ENCODE data around the gene COBL. TPM values are rescaled to one million over a fixed set of nuclear protein-coding genes. Genes with fewer than 3 reads are reported as not detected.

COBL gene
- total RNA-seq, 3 donors from 2014 or later: 2.2 to 37.3 (median 16.1) TPM

DNA sequence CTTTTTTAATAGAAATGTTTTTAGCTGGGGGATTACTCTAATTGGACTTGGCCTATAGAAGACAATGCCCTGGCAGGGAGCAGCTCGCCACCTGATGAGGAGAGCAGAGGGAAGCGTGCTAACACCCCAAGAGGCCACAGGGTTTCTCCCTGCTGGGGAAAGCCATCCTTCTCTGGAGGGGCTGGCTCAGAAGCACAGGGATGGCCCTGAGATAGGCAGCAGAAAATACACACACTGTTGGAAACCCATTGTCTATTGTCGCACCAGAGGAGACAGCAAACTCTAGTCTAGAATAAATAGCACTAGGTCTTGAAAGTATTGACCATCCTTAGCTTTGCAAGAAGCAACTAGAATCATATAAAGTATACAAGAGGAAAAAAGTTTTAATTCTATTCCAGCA, 5.4 kb downstream of the COBL start:
- Histone ChIP-seq H3K27me3 (no peaks in the 10 kb centered on the region), H3K4me3 (no peak overlapping the region), H3K4me1 (no peaks in the 10 kb centered on the region), H3K27ac (no peak overlapping the region), H3K36me3 (no peaks in the 10 kb centered on the region), H3K9me3 (no peaks in the 10 kb centered on the region)
- DNase-seq (ENCODE audit: low spot score in 2 of 2): no peak
- intact Hi-C loops (cut with DNase I; ENCODE audit: low total_unique reads): no loop called here
- TF ChIP-seq POLR2A (IDR thresholded peaks at IDR 0.05) (no peak), CTCF (IDR thresholded peaks at IDR 0.05) (no peak), POLR2AphosphoS5 (IDR thresholded peaks at IDR 0.05) (no peak)

GRCh38 chr7:51310131-51310583, 6.5 kb downstream of the COBL start:
- no peaks in the 10 kb centered on the region for H3K27me3 ChIP-seq
- no peak for DNase-seq (ENCODE audit: low spot score in 2 of 2)
- intact Hi-C loops (cut with DNase I; ENCODE audit: low total_unique reads): no loop called here
- TF ChIP-seq POLR2A (IDR thresholded peaks at IDR 0.05): no peak
- TF ChIP-seq POLR2AphosphoS5 (IDR thresholded peaks at IDR 0.05): no peak
- TF ChIP-seq CTCF (IDR thresholded peaks at IDR 0.05): no peak
- no peaks in the 10 kb centered on the region for H3K9me3 ChIP-seq
- no peak overlapping the region for H3K4me3 ChIP-seq
- no peaks in the 10 kb centered on the region for H3K4me1 ChIP-seq
- no peak overlapping the region for H3K27ac ChIP-seq
- no peaks in the 10 kb centered on the region for H3K36me3 ChIP-seq

GRCh38 chr7:51309361-51310130, 7.1 kb downstream of the COBL start:
- H3K27ac ChIP-seq: no peak overlapping the region
- H3K4me3 ChIP-seq: no peak overlapping the region
- intact Hi-C loops (cut with DNase I; ENCODE audit: low total_unique reads): no loop called here
- DNase-seq (ENCODE audit: low spot score in 2 of 2): no peak
- H3K4me1 ChIP-seq: no peaks in the 10 kb centered on the region
- H3K36me3 ChIP-seq: no peaks in the 10 kb centered on the region
- no peaks in the 10 kb centered on the region for H3K27me3 ChIP-seq
- H3K9me3 ChIP-seq: no peaks in the 10 kb centered on the region
- no peak for TF ChIP-seq POLR2A (IDR thresholded peaks at IDR 0.05)

DNA sequence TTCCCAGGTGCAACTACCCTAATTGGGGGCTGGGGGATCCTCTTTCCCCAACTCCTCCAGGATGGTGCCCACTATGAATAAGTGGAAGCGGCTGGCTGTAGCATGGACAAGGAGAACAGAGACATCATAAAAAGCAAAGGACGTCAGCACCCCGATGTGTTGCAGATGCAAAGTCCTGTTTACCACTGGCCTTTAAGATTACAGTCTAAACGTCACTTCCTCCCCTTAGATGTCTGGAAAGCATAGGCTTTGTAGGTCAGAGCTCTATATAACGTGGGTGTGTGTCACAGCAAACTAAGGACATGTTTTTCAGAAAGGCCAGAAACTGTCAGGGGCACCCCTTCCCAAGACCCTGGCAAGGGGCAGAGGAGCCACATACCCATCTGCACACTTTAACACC, 7.9 kb downstream of the COBL start:
- DNase-seq (ENCODE audit: low spot score in 2 of 2): no peak
- Histone ChIP-seq H3K27me3 (no peaks in the 10 kb centered on the region), H3K9me3 (no peaks in the 10 kb centered on the region), H3K36me3 (no peaks in the 10 kb centered on the region), H3K4me3 (no peak overlapping the region), H3K27ac (no peak overlapping the region), H3K4me1 (no peaks in the 10 kb centered on the region)
- no peak for TF ChIP-seq POLR2A (IDR thresholded peaks at IDR 0.05)
- no peak for TF ChIP-seq POLR2AphosphoS5 (IDR thresholded peaks at IDR 0.05)
- TF ChIP-seq CTCF (IDR thresholded peaks at IDR 0.05): no peak
- intact Hi-C loops (cut with DNase I; ENCODE audit: low total_unique reads): no loop called here

GRCh38 chr7:51308265-51308664, 8.3 kb downstream of the COBL start:
- intact Hi-C loops (cut with DNase I; ENCODE audit: low total_unique reads): no loop called here
- TF ChIP-seq CTCF (IDR thresholded peaks at IDR 0.05): no peak
- no peak for TF ChIP-seq POLR2A (IDR thresholded peaks at IDR 0.05)
- no peak for TF ChIP-seq POLR2AphosphoS5 (IDR thresholded peaks at IDR 0.05)

More at GRCh38 chr7:51308265-51308664, 8.3 kb downstream of the COBL start:
- H3K4me1 ChIP-seq: no peaks in the 10 kb centered on the region
- no peak overlapping the region for H3K4me3 ChIP-seq
- no peak overlapping the region for H3K27ac ChIP-seq
- no peaks in the 10 kb centered on the region for H3K27me3 ChIP-seq
- no peaks in the 10 kb centered on the region for H3K36me3 ChIP-seq
- DNase-seq (ENCODE audit: low spot score in 2 of 2): no peak
- H3K9me3 ChIP-seq: no peaks in the 10 kb centered on the region
